D721Med (cell line): ENCODE results near the gene BEGAIN.

Experiments
- DNase-seq: peaks from one replicate; pipeline ENCODE4 v3.0.0; 2011; ENCODE audit warnings: low spot score; ENCODE audit not compliant: insufficient read length
- FAIRE-seq: peaks from 2 replicates; lab custom pipeline; 2011; peaks lifted over from hg19 to GRCh38; lab: Jason Lieb, UNC
- CTCF ChIP-seq: IDR thresholded peaks from 2 replicates; pipeline ENCODE4 v1.5.1; 2012; ENCODE audit warnings: mild to moderate bottlenecking, control low read depth; ENCODE audit not compliant: insufficient read depth; ENCODE audit errors: missing control alignments

BEGAIN gene

GRCh38 chr14:100586153-100586402 lies 1.1 kb downstream of the BEGAIN start:
- DNase-seq (no peak), FAIRE-seq (no peak)
- TF ChIP-seq CTCF, result no peak

GRCh38 chr14:100585448-100586152 lies 1.6 kb downstream of the BEGAIN start:
- DNase-seq (no peak), FAIRE-seq (no peak)
- TF ChIP-seq CTCF, result no peak

GRCh38 chr14:100584056-100585031 lies 2.9 kb downstream of the BEGAIN start:
- TF ChIP-seq CTCF, result no peak
- no peak for FAIRE-seq
- no peak for DNase-seq

- TF ChIP-seq CTCF, result no peak
- no peak for DNase-seq
- FAIRE-seq, result no peak
Observed at GRCh38 chr14:100583245-100583644, 4.0 kb downstream of the BEGAIN start.

- no peak for TF ChIP-seq CTCF
- no peak for FAIRE-seq
- no peak for DNase-seq
Observed at GRCh38 chr14:100582496-100583165, 4.6 kb downstream of the BEGAIN start.

- FAIRE-seq (no peak), DNase-seq (no peak)
- TF ChIP-seq CTCF, result no peak
Observed at GRCh38 chr14:100581228-100582145, 5.7 kb downstream of the BEGAIN start.
